Ovary (tissue), 3 donors: ENCODE measurements around the gene PPM1E.

Experiments
- POLR2A ChIP-seq: fragments of 450-650 bp; IDR thresholded peaks from one replicate; pipeline ENCODE4 v1.6.1; 2017; ENCODE audit warnings: antibody characterized with exemption, mild to moderate bottlenecking, moderate library complexity
- TF ChIP-seq, protein P1 (sequence below), 3 donors: fragments of 450-650 bp in 2 of 3; fragments of 200-600 bp in 1 of 3; IDR thresholded peaks; one replicate each; pipeline versions ENCODE4 v1.5.1 to v1.8.0; 2016 to 2022; ENCODE audit warnings: antibody characterized with exemption in 3 of 3, mild to moderate bottlenecking in 1 of 3
- donor health status: DM: no; HTN: no; CAD: no.

GRCh38 chr17:58809564-58809936, 53.9 kb downstream of the PPM1E start:
- no peak for TF ChIP-seq POLR2A
- TF ChIP-seq, protein P1, sequence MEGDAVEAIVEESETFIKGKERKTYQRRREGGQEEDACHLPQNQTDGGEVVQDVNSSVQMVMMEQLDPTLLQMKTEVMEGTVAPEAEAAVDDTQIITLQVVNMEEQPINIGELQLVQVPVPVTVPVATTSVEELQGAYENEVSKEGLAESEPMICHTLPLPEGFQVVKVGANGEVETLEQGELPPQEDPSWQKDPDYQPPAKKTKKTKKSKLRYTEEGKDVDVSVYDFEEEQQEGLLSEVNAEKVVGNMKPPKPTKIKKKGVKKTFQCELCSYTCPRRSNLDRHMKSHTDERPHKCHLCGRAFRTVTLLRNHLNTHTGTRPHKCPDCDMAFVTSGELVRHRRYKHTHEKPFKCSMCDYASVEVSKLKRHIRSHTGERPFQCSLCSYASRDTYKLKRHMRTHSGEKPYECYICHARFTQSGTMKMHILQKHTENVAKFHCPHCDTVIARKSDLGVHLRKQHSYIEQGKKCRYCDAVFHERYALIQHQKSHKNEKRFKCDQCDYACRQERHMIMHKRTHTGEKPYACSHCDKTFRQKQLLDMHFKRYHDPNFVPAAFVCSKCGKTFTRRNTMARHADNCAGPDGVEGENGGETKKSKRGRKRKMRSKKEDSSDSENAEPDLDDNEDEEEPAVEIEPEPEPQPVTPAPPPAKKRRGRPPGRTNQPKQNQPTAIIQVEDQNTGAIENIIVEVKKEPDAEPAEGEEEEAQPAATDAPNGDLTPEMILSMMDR (IDR thresholded peaks at IDR 0.05): no peak
